SK-N-MC (cell line): ENCODE results near the gene MAGEC2.

Experiments used
- DNase-seq: peaks from one replicate; pipeline ENCODE4 v3.0.0-alpha.2; 2011; ENCODE audit warnings: low read depth, low spot score
- H3K27ac ChIP-seq: fragments of 200-600 bp; sonication (generic); 2 replicates; pipeline ENCODE4 v1.5.1; 2016; ENCODE audit warnings: mixed run types
- H3K36me3 ChIP-seq: fragments of 200-600 bp; sonication (generic); 2 replicates; pipeline ENCODE4 v1.6.1; 2017; ENCODE audit warnings: antibody characterized with exemption, low read length, mixed read lengths; ENCODE audit not compliant: insufficient read depth
- H3K4me3 ChIP-seq: fragments of 200-600 bp; sonication (generic); 2 replicates; pipeline ENCODE4 v1.5.1; 2016
- H3K9ac ChIP-seq: fragments of 200-600 bp; sonication (generic); 2 replicates; pipeline ENCODE4 v1.8.0; 2017; ENCODE audit warnings: mixed run types, mixed read lengths; ENCODE audit not compliant: insufficient read length
- H3K9me3 ChIP-seq: fragments of 200-600 bp; sonication (generic); 2 replicates; pipeline ENCODE4 v1.6.1; 2017; ENCODE audit warnings: low read depth, mild to moderate bottlenecking, antibody characterized with exemption, low read length, moderate library complexity, mixed read lengths
- EZH2 ChIP-seq: fragments of 200-600 bp; sonication (generic); IDR thresholded peaks from one replicate; pipeline ENCODE4 v1.6.1; 2017; ENCODE audit warnings: antibody characterized with exemption
- FOXP2 ChIP-seq: optimal IDR thresholded peaks from 2 replicates; pipeline ENCODE3; 2011; ENCODE audit warnings: mild to moderate bottlenecking, moderate library complexity; ENCODE audit not compliant: insufficient read depth; ENCODE audit errors: extremely low read length, control extremely low read depth
- POLR2AphosphoS5 ChIP-seq: IDR thresholded peaks from 2 replicates; pipeline ENCODE4 v1.6.1; 2012; ENCODE audit warnings: mild to moderate bottlenecking, low read depth, low read length, borderline replicate concordance

MAGEC2 gene

GRCh38 chrX:142214081-142214480 lies 9.0 kb upstream of the MAGEC2 start:
- DNase-seq: no peak
- H3K9me3 ChIP-seq: no peaks in the 10 kb centered on the region
- H3K4me3 ChIP-seq: no peak overlapping the region
- H3K36me3 ChIP-seq: no peaks in the 10 kb centered on the region
- no peak overlapping the region for H3K9ac ChIP-seq
- no peak overlapping the region for H3K27ac ChIP-seq
- TF ChIP-seq POLR2AphosphoS5 (no peak), FOXP2 (no peak), EZH2 (no peak)

- Histone ChIP-seq H3K4me3 (no peak overlapping the region), H3K27ac (no peak overlapping the region), H3K9ac (no peak overlapping the region), H3K9me3 (no peaks in the 10 kb centered on the region), H3K36me3 (no peaks in the 10 kb centered on the region)
- TF ChIP-seq FOXP2: no peak
- TF ChIP-seq POLR2AphosphoS5: no peak
- no peak for TF ChIP-seq EZH2
- DNase-seq: no peak
These were observed 4.0 kb downstream of the MAGEC2 start for GRCh38 chrX:142201113-142201512.

GRCh38 chrX:142186103-142186502 lies 19.0 kb downstream of the MAGEC2 start:
- H3K9ac ChIP-seq: no peak overlapping the region
- no peak overlapping the region for H3K27ac ChIP-seq
- TF ChIP-seq EZH2 (no peak), FOXP2 (no peak)
- no peaks in the 10 kb centered on the region for H3K9me3 ChIP-seq
- H3K4me3 ChIP-seq: no peak overlapping the region
- no peaks in the 10 kb centered on the region for H3K36me3 ChIP-seq
- DNase-seq: no peak

DNA sequence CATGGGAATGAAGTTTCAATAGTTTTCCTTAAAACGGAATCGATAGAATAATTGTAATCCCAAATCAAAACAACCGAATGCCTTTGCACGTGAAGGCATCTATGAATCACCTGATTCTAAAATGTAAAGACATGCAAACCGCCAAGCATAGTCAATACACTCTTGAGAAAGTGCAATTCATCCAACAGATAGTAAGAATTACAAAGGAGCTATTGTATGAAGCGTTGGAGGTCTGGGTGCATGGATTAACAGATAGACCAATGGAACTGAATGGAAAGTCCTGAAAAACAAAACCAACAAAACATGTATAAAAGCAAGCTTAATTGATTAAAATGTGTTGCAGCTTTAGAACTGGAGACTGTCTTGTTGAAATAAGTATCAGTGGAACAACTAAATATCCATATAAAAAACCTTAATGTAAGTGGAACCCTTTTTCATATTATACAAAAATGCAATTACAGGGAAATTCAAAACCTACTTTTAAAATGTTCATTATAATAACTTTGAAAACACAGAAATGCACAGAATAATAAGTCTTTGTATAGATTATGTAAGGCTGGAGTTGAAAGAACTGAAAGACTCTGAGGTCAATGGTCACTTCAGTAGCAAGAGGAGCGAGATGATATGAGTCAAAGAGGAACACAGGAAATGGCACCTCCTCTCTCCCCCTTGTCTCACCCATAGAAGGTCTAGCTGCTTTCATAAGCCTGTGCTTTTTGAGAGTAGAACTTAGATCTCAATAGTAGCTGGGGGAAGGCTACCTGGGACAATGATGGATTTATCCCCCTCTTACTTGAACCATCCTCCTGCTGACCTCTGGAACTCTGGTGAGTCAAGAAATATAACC lies 20.1 kb downstream of the MAGEC2 start:
- H3K9ac ChIP-seq: no peak overlapping the region
- H3K4me3 ChIP-seq: no peak overlapping the region
- no peaks in the 10 kb centered on the region for H3K9me3 ChIP-seq
- no peaks in the 10 kb centered on the region for H3K36me3 ChIP-seq
- TF ChIP-seq EZH2: no peak
- TF ChIP-seq POLR2AphosphoS5: no peak
- TF ChIP-seq FOXP2: no peak
- no peak for DNase-seq
- H3K27ac ChIP-seq: no peak overlapping the region

- TF ChIP-seq POLR2AphosphoS5 (no peak), EZH2 (no peak), FOXP2 (no peak)
- Histone ChIP-seq H3K36me3 (no peaks in the 10 kb centered on the region), H3K9me3 (no peaks in the 10 kb centered on the region), H3K4me3 (no peak overlapping the region), H3K27ac (no peak overlapping the region), H3K9ac (no peak overlapping the region)
- no peak for DNase-seq
These were observed 48.5 kb downstream of the MAGEC2 start for GRCh38 chrX:142156567-142156966.
